ENCODE measurements around the gene ESD. TPM values are rescaled to one million over a fixed set of nuclear protein-coding genes. Genes with fewer than 3 reads are reported as not detected.

The ESD gene
- total RNA-seq, result 157 and 162 TPM in 2 replicates

GRCh38 chr13:46796515-46797474 is at the start of gene ESD:
Gene ESD (minus strand): TSS chr13:46797161. CDS start chr13:46791413, 5,748 bp downstream.

Other genes starting within 250 kb of the ESD start
- gene LRCH1, start 244.0 kb downstream of the ESD start, total RNA-seq, result 8.1 and 8.4 TPM in 2 replicates
- 0.11 and 0.26 TPM in 2 replicates for gene HTR2A, start 99.9 kb upstream of the ESD start, total RNA-seq

Measured in articular chondrocyte of knee joint (primary cell).